K562 (cell line): ENCODE measurements around the gene LRRC9. TPM values are rescaled to one million over a fixed set of nuclear protein-coding genes. Genes with fewer than 3 reads are reported as not detected.
A peak's percentile ranks its signal among the peaks of the same experiment; 100 is the strongest.

Experiments
- ATF2 ChIP-seq: sonication (generic); formaldehyde crosslinking; IDR thresholded peaks from 2 replicates; pipeline ENCODE4 v1.8.1; 2022; ENCODE audit warnings: missing genetic modification reagents
- FOXK2 ChIP-seq, 2 experiments: fragments of 450-650 bp; IDR thresholded peaks in 1 of 2; conservative IDR thresholded peaks in 1 of 2; 2 replicates each; pipeline ENCODE4 v1.6.1; 2016; ENCODE audit warnings: low read depth in 2 of 2, mild to moderate bottlenecking in 1 of 2
- GATA2 ChIP-seq: sonication (generic); formaldehyde crosslinking; IDR thresholded peaks from 2 replicates; pipeline ENCODE4 v1.4.0; 2020; ENCODE audit warnings: mild to moderate bottlenecking, missing genetic modification reagents
- MAFG ChIP-seq: fragments of 450-650 bp; conservative IDR thresholded peaks from 2 replicates; pipeline ENCODE4 v1.6.1; 2016; ENCODE audit warnings: missing genetic modification characterization, missing compliant biosample characterization
- NBN ChIP-seq: fragments of 450-650 bp; IDR thresholded peaks from 2 replicates; pipeline ENCODE4 v1.6.1; 2016; ENCODE audit warnings: low read depth, mild to moderate bottlenecking
- SNRNP70 ChIP-seq: fragments of 200-400 bp; formaldehyde crosslinking; optimal IDR thresholded peaks from 2 replicates; pipeline ENCODE3; 2017; ENCODE audit warnings: low read depth, low read length
- VEZF1 ChIP-seq: fragments of 200-800 bp; sonication (Bioruptor generic); IDR thresholded peaks from 2 replicates; pipeline ENCODE4 v1.6.1; 2017; ENCODE audit warnings: missing genetic modification characterization, missing compliant biosample characterization
- ZBTB40 ChIP-seq, 2 experiments: fragments of 450-650 bp in 1 of 2; sonication (generic) in 1 of 2; formaldehyde crosslinking in 1 of 2; IDR thresholded peaks; 2 replicates each; pipeline versions ENCODE4 v1.7.1 to v1.9.0; 2016 to 2022; ENCODE audit warnings: inconsistent platforms in 1 of 2, mild to moderate bottlenecking in 1 of 2, missing genetic modification reagents in 1 of 2
- ZNF12 ChIP-seq: sonication (generic); formaldehyde crosslinking; IDR thresholded peaks from 2 replicates; pipeline ENCODE4 v1.4.0; 2020; ENCODE audit warnings: mild to moderate bottlenecking, missing genetic modification reagents
- polyA plus RNA-seq, 8 experiments: library from polyadenylated mRNA; depleted of rRNA in 4 of 8; stranded (reverse) in 5 of 8; unstranded in 3 of 8; fragments of >200 nt; fragmentation: Nextera tagmentation in 2 of 8; fragmentation: Illumina TruSeq in 1 of 8; extraction: Ambion mirVana in 2 of 8; extraction: Trizol in 1 of 8; gene quantifications; 2 replicates each; pipeline versions ENCODE4 v1.2.1 to v1.2.3, GENCODE V29; 2011 to 2014; ENCODE audit warnings: inconsistent platforms in 1 of 8, missing spikeins in 1 of 8
- total RNA-seq, 7 experiments: library from RNA; depleted of rRNA in 6 of 7; stranded (reverse); fragments of >200 nt in 6 of 7; fragmentation: Illumina TruSeq in 2 of 7; extraction: Trizol in 2 of 7; gene quantifications; 2 replicates each; pipeline versions ENCODE4 v1.2.1 to v1.2.3, GENCODE V29; 2011 to 2021; ENCODE audit warnings: low replicate concordance in 1 of 7

Gene LRRC9
- total and polyA plus RNA-seq, 9 of the 15 experiments (the other 6 are each of a cell fraction or from before 2014, with no cell fraction given), result not detected

- TF ChIP-seq ZBTB40 (IDR thresholded peaks at IDR 0.05) (no peak), ZBTB40 (CRISPR knock-in tag; IDR thresholded peaks at IDR 0.05) (no peak), VEZF1 (CRISPR knock-in tag) (peak; percentile 40), ZNF12 (CRISPR knock-in tag) (no peak; the same call in 1 of the 2 replicates), GATA2 (no peak), NBN (no peak), MAFG (no peak), SNRNP70 (no peak), ATF2 (CRISPR knock-in tag) (no peak), FOXK2 (conservative IDR thresholded peaks at IDR 0.05 in 1 of 2, IDR thresholded peaks at IDR 0.05 in 1 of 2; ENCODE audit: low read depth in 2 of 2) (peak; percentile 14 to 92; a peak in 2 of 4 replicates)
These were observed 171.9 kb downstream of the LRRC9 start, which contains the start of gene PCNX4 (continued) for GRCh38 chr14:60091550-60092525.
